Erythroblast (primary cell): Measurements from ENCODE around the gene SLC25A47.

Source experiments
- GATA1 ChIP-seq: IDR thresholded peaks from 2 replicates; pipeline ENCODE4 v1.6.1; 2011; ENCODE audit warnings: low read depth, mild to moderate bottlenecking, control low read depth, low read length, moderate library complexity
- POLR2A ChIP-seq: IDR thresholded peaks from 2 replicates; pipeline ENCODE4 v1.6.1; 2011; ENCODE audit warnings: mild to moderate bottlenecking, low read length

DNA sequence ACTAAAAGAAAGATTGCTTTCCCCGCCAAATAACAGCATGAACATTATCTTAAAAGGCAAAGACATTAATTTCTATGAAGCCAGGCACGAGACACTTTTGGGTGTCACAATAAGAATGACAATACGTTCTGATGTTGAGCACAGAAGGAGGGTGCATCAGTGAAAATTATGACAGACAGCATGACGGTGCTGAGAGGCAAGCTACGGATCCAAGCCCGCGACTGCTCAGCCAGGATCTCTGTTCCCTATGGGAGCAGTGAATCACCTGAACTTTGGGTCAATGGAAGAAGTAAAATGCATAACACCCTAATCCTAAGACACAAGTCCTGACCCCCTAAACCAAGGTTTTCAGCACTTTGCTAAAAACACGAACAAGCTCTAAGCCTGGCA, 51.7 kb downstream of the SLC25A47 start:
- TF ChIP-seq POLR2A = no peak
- TF ChIP-seq GATA1 = no peak
